ENCODE results near the gene THAP9.

GRCh38 chr4:82948647-82949204, 48.2 kb downstream of the THAP9 start:
- TF ChIP-seq, protein P1, sequence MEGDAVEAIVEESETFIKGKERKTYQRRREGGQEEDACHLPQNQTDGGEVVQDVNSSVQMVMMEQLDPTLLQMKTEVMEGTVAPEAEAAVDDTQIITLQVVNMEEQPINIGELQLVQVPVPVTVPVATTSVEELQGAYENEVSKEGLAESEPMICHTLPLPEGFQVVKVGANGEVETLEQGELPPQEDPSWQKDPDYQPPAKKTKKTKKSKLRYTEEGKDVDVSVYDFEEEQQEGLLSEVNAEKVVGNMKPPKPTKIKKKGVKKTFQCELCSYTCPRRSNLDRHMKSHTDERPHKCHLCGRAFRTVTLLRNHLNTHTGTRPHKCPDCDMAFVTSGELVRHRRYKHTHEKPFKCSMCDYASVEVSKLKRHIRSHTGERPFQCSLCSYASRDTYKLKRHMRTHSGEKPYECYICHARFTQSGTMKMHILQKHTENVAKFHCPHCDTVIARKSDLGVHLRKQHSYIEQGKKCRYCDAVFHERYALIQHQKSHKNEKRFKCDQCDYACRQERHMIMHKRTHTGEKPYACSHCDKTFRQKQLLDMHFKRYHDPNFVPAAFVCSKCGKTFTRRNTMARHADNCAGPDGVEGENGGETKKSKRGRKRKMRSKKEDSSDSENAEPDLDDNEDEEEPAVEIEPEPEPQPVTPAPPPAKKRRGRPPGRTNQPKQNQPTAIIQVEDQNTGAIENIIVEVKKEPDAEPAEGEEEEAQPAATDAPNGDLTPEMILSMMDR (IDR thresholded peaks at IDR 0.05), result no peak
- TF ChIP-seq POLR2A (IDR thresholded peaks at IDR 0.05), result no peak
